HG03060 (cell line): ENCODE results near the gene KRT9.
"Not testable (repeated sequence)": the region's sequence is repeated elsewhere in the genome, so short reads cannot be mapped to it uniquely, and the experiment has no call there.

Source experiments
- ATAC-seq: cut with Tn5 transposase; IDR thresholded peaks from one replicate; pipeline ENCODE4 v1.9.1; 2021; ENCODE audit warnings: low read depth, moderate number of reproducible peaks; ENCODE audit not compliant: unreplicated experiment

The KRT9 gene, protein sequence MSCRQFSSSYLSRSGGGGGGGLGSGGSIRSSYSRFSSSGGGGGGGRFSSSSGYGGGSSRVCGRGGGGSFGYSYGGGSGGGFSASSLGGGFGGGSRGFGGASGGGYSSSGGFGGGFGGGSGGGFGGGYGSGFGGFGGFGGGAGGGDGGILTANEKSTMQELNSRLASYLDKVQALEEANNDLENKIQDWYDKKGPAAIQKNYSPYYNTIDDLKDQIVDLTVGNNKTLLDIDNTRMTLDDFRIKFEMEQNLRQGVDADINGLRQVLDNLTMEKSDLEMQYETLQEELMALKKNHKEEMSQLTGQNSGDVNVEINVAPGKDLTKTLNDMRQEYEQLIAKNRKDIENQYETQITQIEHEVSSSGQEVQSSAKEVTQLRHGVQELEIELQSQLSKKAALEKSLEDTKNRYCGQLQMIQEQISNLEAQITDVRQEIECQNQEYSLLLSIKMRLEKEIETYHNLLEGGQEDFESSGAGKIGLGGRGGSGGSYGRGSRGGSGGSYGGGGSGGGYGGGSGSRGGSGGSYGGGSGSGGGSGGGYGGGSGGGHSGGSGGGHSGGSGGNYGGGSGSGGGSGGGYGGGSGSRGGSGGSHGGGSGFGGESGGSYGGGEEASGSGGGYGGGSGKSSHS

DNA sequence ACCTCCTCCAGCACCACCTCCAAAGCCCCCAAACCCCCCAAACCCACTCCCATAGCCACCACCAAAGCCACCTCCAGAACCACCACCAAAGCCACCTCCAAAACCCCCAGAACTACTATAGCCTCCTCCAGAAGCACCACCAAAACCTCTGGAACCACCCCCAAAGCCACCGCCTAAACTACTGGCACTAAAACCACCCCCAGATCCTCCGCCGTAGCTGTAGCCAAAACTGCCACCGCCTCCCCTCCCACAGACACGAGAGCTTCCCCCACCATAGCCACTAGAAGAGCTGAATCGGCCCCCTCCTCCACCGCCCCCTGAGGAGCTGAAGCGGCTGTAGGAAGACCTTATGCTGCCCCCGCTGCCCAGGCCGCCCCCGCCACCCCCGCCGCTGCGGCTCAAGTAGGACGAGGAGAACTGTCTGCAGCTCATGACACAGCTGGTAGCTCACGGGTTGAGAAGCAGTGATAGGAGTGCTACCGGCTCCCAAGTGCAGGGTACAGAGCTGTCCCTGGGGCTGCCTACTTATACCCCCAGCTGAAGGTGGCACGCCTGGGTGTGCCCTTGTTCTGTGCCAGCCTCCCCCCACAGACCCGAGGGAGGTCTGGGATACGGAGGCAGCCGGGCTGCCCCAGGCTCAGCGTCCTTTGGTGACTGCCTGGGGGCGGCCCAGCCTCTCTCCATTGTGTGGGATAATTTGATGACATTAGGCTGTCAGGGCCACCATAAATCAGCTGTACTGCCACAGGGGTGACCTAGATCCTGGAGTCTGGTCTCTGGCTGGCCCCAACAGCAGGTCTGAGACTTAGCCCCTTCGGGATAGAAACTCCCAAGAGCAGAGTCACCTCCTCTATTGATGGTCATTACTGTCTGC, at the start of gene KRT9:
Gene KRT9 (minus strand): TSS at position 499 of the 874 bp plus-strand sequence. CDS start 67 bp downstream, at position 432.
- no peak for ATAC-seq

DNA sequence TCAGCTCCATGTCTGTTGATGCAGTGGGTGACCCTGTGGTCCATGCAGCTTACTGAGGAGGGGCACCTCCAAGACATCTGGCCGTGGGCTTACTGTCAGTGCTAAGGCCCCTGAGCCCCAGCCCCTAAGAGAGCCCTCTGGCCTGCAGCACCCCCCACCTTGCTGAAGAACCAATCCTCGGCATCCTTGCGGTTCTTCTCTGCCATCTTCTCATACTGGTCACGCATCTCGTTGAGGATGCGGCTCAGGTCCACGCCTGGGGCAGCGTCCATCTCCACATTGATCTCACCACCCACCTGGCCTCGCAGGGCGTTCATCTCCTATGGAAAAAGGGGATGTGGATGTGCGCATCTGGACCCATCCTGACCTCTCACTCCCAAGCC, 49.6 kb upstream of the KRT9 start:
- not testable (repeated sequence) for ATAC-seq

DNA sequence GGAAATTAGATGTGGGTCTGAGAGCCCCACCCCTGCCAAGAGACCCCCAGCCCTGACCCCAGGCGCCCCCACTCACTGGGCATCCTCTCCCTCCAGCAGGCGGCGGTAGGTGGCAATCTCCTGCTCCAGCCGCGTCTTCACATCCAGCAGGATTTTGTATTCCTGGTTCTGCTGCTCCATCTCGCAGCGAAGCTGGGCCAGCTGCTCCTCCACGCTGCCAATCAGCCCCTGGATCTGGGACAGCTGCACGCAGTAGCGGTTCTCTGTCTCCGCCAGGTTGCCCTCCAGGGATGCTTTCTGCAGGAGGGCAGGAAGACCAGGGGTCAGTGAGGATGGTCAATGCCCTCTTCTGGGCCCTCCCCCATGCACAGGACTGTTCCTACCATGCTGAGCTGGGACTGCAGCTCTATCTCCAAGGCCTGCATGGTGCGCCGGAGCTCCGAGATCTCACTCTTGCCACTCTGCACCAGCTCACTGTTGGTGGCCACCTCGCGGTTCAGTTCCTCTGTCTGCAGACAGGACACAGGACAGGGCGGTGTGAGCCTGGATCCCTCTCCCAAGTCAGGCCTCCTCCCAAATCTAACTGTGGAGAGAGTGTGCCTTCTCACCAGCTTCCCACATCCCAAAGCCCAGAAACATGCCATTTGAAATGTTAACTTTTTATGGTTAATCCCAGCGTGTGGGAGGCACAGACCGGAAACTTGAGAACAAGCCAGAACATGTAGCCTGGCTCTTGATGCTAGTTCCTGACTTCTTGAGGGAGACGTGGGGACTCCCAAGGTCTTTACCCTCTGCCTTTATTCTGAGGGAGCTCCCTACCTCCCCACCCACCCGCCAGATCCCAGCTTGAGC, 49.0 kb upstream of the KRT9 start:
- no peak for ATAC-seq

DNA sequence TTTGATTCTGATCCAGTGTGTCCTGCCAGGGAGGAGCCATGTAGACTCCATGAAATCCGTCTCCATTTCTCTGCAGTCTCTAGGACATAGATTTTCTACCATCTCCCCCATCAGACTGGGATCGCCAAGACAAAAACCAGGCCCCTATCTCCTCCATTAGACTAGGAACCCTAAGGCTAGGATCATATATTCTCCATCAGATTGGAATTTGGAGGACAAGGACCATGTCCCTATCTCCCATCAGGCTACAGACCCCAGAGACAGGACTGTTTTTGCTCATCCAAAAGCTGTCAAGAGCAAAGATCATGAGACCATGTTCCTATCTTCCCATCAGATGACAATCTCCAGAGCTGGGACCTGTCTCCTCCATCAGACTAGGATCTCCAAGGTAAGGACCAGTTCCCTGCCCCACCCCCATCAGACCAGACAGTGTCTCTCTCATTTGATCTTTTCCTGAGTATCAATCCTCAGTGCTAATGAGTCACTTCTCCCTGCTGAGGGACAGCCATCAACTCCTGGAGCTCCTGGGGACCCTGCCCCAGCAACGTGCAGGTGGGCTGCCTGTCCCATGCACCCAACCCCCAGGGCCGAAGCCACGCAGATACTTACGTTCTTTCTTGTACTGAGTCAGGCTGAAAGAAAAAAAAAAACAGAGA, 48.2 kb upstream of the KRT9 start:
- not testable (repeated sequence) for ATAC-seq

DNA sequence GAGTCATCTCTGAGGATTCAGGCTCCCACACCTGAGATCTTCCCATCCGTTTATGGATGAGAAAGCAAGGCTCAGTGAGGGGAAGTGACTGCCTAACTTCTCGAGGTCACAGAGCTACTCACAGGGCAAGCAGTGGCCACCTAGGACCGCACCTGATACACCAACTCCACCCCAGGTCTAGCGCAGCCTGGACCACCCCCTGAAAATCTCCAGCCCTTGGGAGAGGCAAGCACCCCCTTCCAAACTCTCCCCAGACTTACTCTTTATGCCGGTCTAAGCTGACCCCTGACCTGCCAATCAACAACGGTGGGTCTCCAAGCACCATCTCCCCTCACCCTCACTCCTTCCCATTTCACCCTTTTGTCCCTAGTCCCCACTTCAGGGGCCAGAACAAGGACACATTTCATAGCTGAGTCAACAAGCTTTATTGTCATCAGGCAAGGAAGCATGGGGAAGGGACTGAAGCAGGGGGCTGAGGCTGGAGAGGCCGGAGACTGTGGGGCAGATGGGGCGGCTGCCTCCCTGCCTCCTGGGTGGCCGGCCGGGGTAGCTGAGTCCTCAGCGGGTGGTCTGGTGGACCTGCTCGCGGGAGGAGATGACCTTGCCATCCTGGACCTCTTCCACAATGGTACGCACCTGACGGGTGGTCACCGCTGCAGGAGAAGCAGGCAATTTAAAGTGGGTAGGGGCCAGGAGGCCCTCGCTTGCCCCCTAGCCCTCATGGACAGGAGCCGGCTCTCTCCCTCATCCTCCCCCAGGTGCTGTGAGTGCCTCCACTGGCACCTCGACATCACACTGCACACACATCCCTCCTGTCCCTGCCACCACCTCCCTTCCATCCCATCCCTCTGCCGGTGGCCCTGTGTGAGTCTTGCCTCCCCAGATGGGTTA, 47.4 kb upstream of the KRT9 start:
- ATAC-seq, result no peak

DNA sequence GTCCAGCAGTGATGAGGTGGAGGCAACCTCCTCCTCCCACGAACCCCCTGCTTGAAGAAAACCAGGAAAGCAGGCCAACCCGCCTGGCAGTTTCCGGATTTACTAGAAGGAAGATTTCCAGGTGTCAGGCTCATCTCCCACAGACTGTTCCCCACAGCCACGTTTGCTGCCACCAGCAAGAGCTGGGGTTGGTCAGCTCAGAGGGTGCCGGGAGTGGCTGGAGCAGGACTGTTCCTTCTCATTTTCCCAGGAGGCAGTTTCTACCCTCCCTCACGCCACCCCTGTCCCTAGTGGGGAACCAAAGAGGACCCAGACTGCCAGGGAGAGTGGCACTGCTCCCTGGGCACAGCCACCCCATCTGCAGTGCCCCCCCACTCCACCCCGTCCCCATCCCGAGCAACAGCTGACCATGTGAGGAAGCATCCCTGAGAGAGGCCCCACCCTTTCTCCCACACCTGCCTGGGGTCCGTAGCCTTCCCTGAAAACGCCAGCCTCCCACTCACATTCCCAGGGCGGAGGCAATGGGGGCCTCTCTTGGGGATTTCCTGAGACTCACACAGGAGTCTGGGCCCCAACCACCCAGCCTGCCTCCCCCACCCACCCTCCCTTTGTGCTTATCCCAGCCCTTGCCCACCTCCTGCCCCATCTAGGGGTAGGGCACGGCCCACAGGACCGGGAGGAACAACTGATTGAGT, 46.6 kb upstream of the KRT9 start:
- ATAC-seq, result no peak

DNA sequence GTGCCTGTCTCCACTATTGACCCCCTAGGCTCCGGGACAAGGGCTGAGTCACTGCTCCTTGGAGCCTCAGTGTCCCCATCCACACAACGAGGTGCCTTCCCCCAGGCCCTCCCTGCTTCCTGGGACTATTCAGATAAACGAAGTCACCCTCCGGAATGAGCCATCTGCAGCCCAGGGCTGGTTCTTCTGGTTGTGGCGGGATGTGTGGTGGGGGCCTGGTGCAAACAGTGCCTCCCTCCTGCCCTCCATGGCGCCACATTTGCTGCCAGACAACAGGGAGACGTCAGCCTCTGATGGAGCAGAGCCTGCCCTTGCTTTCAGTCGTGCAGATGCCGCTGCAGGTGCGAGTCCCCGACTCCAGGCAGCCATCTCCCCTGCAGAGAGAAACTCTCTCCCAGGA, 45.8 kb upstream of the KRT9 start:
- no peak for ATAC-seq

DNA sequence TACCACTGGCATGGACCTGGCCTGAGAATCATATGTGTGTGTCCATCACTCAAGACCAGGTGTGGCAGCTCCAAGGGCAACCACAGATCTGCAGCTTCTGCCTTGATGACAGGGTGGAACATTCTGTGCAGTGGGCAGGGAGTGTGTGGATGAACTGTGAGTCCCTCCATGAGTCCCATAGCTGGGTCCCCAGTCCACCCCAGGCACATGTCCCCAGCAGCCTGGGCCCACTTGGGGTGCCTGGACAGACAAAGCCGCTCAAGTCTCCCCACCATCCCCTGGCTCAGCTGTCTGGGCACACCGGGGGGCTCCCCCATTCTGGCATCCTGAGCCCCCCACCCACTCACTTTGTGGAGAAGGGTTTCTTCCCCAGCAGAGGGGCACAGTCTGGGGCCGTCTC, 45.3 kb upstream of the KRT9 start:
- ATAC-seq, result no peak

DNA sequence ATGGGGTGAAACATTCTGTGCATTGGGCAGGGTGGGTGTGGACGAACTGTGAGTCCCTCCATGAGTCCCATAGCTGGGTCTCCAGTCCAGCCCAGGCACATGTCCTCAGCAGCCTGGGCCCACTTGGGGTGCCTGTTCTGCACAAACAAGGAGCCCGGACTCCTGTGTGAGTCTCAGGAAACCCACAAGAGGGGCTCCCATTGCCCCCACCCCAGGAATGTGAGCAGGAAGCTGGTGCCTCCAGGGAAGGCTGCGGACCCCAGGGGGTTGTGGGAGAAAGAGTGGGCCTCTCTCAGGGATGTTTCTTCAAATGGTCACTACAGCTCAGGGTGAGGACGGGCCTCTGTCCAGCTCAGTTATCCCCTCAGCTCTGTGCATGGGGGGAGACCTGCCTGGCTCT, 44.6 kb upstream of the KRT9 start:
- ATAC-seq, result not testable (repeated sequence)

DNA sequence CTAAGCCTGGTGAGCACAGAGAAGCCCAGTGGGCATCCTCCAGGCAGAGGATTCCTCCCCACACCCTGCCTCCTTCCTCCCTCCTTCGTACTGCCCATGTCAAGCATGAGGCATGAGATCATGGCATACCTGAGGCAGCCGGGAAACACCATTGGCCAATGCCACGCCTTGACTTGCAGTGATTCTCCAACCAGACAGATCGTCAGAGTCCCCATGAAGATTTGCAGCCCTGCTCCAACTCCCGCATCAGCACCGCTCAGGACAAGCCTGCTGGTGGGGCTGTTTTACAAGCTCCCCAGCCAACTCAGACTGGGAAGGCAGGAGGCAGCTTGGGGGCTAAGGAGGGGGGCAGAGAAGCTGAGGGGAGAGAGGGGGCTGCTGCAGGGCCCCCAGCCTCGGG, 43.6 kb upstream of the KRT9 start:
- ATAC-seq, result no peak

DNA sequence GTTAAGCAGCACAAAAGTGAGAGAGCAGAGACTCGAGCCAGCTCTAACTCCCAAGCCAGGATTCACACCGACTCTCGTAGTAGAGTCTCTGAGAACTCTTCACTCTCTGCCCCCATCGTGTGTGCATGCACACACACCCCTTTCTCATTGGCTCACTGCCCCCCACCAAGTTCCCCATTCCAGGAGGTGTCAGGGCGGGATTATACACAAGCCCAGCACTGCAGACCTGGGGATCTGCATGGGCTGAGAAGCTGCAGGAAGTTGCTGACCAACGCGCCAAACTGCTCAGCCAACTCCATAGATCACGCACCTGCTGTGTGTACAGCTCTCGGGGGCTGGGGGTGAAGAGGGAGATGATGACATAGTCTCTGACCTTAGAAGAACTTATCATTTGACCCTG, 42.9 kb upstream of the KRT9 start:
- not testable (repeated sequence) for ATAC-seq

DNA sequence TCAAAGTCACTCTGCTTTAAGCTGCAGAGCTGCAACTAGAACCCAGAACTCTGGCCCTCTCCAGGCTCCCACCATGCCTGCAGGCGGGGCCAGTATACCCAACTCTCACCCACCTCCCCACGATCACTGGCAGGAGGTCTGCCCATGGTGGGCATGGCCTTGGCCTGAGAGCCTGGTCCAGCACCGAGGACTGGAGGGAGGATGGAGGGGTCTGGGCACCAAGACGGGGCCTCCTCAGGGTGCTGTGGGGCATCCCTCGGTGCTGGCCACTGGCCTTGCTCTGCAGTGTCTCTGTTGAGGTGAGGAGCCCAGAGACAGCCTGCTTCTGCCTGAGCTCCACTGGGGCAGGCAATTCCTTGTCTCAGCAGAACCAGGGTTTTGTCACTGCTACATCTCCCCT, 42.2 kb upstream of the KRT9 start:
- ATAC-seq, result no peak

DNA sequence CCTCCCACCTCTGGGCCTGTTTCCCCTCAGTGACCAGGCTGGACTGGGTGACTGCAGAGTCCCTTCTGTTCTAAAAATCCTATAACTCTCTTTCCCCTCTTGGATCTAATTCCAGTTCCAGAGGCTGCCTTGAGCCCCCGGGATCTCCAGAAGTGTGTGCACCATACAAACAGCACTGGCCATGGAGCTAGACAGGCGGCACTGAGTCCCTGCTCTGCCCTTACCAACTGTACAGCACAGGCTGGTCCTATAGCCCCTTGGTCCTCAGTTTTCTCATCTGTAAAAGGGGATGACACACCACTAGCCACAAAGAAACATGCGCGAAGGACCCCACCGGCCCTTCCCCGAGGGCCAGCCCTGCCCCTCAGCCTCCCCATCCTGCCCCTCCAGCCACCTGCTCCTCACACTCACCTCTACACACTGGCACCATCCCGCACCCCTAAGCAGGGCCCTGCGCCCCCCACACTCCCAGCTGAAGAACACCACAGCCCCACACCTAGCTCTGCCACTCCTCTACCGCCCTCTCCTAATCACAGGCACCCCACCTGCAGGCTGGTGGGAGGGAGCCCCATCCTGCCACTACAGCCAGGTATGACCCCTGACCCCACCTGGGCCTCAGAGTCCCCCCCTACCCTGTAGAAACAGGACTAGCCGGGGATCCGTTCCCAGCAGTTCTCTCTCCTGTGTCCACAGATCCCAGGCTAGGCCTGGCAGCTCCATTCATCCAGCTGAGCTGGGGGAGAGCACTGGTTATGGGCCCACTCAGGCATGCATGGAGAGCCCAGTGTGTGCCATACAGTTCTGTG, 41.6 kb upstream of the KRT9 start:
- no peak for ATAC-seq

DNA sequence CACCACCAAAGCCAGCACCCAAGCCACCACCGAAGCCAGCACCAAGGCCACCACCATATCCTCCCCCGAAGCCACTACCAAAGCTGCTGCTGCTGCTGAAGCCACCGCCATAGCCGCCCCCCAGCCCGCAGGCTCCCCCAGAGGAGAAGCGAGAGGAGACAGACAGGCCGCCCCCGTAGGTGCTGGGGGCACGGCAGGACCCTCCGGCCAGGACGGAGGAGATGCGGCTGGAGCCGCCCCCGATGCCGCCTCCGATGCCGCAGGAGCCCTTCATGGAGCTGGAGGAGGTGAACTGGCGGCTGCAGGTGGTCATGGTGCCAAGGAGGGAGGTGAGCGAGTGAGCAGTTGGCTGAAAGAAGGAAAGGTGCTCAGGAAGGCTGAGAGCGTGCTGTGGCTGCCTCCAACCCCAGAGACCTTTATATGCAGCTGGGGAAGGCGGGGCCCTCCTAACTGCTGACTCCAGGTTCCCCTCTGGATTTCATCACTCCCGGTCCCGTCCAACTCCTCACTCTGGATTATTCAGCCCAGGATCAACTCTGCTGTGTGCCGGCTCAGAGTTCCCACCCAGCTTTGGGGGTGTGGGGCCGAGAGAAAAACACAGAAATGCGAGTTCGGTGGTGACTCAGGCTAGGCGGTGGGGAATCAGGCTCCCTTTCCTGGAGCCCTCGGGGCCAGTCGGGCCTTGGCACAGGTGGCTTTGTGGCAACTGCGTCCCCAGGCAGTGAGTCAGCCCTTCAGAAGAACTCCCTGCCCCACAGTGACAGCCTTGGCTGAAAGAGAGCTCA, 40.7 kb upstream of the KRT9 start, which contains the start of gene KRT16:
Gene KRT16 (minus strand): TSS at position 392 of the 785 bp plus-strand sequence. CDS start 79 bp downstream, at position 313.
- ATAC-seq, result not testable (repeated sequence)

DNA sequence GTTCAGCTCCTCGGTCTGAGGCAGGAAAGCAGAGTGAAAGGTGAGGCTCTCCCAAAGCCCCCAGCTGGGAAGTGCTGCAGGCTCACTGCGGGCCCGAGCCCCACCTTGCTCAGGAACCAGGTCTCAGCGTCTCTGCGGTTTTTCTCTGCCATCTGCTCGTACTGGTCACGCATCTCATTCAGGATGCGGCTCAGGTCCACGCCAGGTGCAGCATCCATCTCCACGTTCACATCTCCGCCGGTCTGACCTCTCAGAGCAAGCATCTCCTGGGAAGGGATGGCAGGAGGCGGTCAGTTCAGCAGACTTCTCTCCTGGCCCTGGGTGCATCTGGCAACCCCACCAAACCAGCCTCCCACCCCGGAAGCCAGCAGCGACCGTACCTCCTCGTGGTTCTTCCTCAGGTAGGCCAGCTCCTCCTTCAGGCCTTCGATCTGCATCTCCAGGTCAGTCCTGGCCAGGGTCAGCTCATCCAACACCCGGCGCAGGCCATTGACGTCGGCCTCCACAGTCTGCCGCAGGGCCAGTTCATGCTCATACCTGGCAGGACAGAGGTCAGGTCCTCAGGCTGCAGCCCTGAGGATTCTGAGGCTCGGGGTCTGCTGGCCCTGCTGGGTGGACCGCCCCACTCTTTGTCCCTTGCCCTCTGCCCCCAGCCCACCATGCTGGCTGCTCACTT, 39.2 kb upstream of the KRT9 start:
- no peak for ATAC-seq

DNA sequence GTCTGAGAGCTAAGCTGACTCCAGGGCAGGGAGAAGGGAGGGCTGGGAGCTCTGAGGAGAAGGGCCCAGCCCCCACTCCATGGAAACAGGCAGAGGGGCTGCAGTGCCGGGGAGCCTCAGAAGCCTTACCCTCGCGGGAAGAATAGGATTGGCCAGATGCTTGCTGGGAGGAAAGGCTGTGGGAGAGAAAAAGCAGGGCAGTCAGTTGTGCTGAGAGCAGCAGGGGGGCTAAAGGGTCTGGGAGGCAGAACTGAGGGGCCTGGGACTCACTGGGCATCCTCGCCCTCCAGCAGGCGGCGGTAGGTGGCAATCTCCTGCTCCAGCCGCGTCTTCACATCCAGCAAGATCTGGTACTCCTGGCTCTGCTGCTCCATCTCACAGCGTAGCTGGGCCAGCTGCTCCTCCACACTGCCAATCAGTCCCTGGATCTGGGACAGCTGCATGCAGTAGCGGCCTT, 38.2 kb upstream of the KRT9 start:
- not testable (repeated sequence) for ATAC-seq
